ENCODE results near the gene UCK2.

- TF ChIP-seq CTCF (IDR thresholded peaks at IDR 0.05) (no peak), POLR2AphosphoS5 (IDR thresholded peaks at IDR 0.05; ENCODE audit: low read depth, low read length) (no peak)
- TF ChIP-seq, protein P1, sequence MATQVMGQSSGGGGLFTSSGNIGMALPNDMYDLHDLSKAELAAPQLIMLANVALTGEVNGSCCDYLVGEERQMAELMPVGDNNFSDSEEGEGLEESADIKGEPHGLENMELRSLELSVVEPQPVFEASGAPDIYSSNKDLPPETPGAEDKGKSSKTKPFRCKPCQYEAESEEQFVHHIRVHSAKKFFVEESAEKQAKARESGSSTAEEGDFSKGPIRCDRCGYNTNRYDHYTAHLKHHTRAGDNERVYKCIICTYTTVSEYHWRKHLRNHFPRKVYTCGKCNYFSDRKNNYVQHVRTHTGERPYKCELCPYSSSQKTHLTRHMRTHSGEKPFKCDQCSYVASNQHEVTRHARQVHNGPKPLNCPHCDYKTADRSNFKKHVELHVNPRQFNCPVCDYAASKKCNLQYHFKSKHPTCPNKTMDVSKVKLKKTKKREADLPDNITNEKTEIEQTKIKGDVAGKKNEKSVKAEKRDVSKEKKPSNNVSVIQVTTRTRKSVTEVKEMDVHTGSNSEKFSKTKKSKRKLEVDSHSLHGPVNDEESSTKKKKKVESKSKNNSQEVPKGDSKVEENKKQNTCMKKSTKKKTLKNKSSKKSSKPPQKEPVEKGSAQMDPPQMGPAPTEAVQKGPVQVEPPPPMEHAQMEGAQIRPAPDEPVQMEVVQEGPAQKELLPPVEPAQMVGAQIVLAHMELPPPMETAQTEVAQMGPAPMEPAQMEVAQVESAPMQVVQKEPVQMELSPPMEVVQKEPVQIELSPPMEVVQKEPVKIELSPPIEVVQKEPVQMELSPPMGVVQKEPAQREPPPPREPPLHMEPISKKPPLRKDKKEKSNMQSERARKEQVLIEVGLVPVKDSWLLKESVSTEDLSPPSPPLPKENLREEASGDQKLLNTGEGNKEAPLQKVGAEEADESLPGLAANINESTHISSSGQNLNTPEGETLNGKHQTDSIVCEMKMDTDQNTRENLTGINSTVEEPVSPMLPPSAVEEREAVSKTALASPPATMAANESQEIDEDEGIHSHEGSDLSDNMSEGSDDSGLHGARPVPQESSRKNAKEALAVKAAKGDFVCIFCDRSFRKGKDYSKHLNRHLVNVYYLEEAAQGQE (IDR thresholded peaks at IDR 0.05; ENCODE audit: insufficient read depth in 1 of 2, low read depth in 2 of 2, low read length in 1 of 2), result no peak
Observed at GRCh38 chr1:165924117-165924516, 96.7 kb downstream of the UCK2 start.
